A673 (cell line): ENCODE data around the gene MYO1E. TPM values are rescaled to one million over a fixed set of nuclear protein-coding genes. Genes with fewer than 3 reads are reported as not detected.

ENCODE experiments used
- BruUV-seq: library from RNA; stranded (reverse); fragments of 400-500 nt; replicated peaks from 2 replicates; lab custom pipeline; 2021; lab: Mats Ljungman, UMichigan
- CTCF ChIA-PET: fragments of 300-600 bp; sonication (Branson Sonifier 250); formaldehyde crosslinking; loops from one replicate; lab custom pipeline; 2022; ENCODE audit warnings: antibody characterized with exemption; lab: Charles Lee
- POLR2A ChIA-PET: fragments of 300-600 bp; sonication (Branson Sonifier 250); formaldehyde crosslinking; loops from one replicate; lab custom pipeline; 2022; ENCODE audit warnings: antibody characterized with exemption; ENCODE audit not compliant: low non-redundant PET; lab: Charles Lee
- DNase-seq: peaks from one replicate; pipeline ENCODE4 v3.0.0-alpha.2; 2015; ENCODE audit warnings: low spot score
- H3K27ac ChIP-seq: fragments of 200-600 bp; sonication (generic); 2 replicates; pipeline ENCODE4 v1.5.1; 2016; ENCODE audit warnings: mixed run types, low read depth, mild to moderate bottlenecking, mixed read lengths, antibody characterized with exemption, low read length; ENCODE audit not compliant: poor library complexity, severe bottlenecking
- H3K27me3 ChIP-seq: fragments of 200-600 bp; sonication (generic); replicated peaks from 2 replicates; pipeline ENCODE4 v1.6.1; 2017; ENCODE audit warnings: mixed run types, low read depth, mild to moderate bottlenecking, mixed read lengths, antibody characterized with exemption, low read length; ENCODE audit not compliant: insufficient read depth, poor library complexity
- H3K36me3 ChIP-seq: fragments of 200-600 bp; sonication (generic); 2 replicates; pipeline ENCODE4 v1.6.1; 2016; ENCODE audit warnings: mixed run types, mild to moderate bottlenecking, mixed read lengths, antibody characterized with exemption, low read length; ENCODE audit not compliant: insufficient read depth, poor library complexity, severe bottlenecking
- H3K4me1 ChIP-seq: fragments of 200-600 bp; sonication (generic); 2 replicates; pipeline ENCODE4 v1.6.1; 2017; ENCODE audit warnings: mixed run types, mild to moderate bottlenecking, mixed read lengths, antibody characterized with exemption, low read length; ENCODE audit not compliant: insufficient read depth, poor library complexity, severe bottlenecking
- H3K4me3 ChIP-seq: fragments of 200-600 bp; sonication (generic); 2 replicates; pipeline ENCODE4 v1.5.1; 2016; ENCODE audit warnings: low read depth, mixed run types, mild to moderate bottlenecking, mixed read lengths, low read length; ENCODE audit not compliant: poor library complexity, severe bottlenecking
- H3K9me3 ChIP-seq: fragments of 200-600 bp; sonication (generic); 2 replicates; pipeline ENCODE4 v1.6.1; 2016; ENCODE audit warnings: mixed run types, low read depth, mild to moderate bottlenecking, mixed read lengths, antibody characterized with exemption, low read length; ENCODE audit not compliant: poor library complexity, severe bottlenecking
- CTCF ChIP-seq: fragments of 300-800, 200-600 bp; sonication (generic); conservative IDR thresholded peaks from 2 replicates; pipeline ENCODE4 v1.5.1; 2017; ENCODE audit warnings: low read depth, mild to moderate bottlenecking, antibody characterized with exemption, low read length, moderate library complexity, mixed read lengths
- EZH2 ChIP-seq: fragments of 200-600 bp; sonication (generic); IDR thresholded peaks from 2 replicates; pipeline ENCODE4 v1.6.1; 2017; ENCODE audit warnings: borderline replicate concordance, low read depth, mild to moderate bottlenecking, mixed read lengths, antibody characterized with exemption, low read length; ENCODE audit not compliant: poor library complexity, severe bottlenecking
- intact Hi-C: fragments of 100-400 bp; cut with micrococcal nuclease; formaldehyde crosslinking; loops from one replicate; pipeline ENCODE4 v1.10.0; 2022; ENCODE audit not compliant: unreplicated experiment
- total RNA-seq: library from RNA; stranded (reverse); gene quantifications from 2 replicates; pipeline ENCODE4 v1.2.3, GENCODE V29; 2021

The MYO1E gene
- total RNA-seq, 1 experiment from 2014 or later = 7.9 TPM

- intact Hi-C loops = no loop called here
- Histone ChIP-seq H3K27ac (no peak overlapping the region), H3K36me3 (no peaks in the 10 kb centered on the region), H3K9me3 (no peaks in the 10 kb centered on the region), H3K4me3 (no peak overlapping the region), H3K27me3 (no peaks in the 10 kb centered on the region), H3K4me1 (no peaks in the 10 kb centered on the region)
- DNase-seq = no peak
- ChIA-PET CTCF (no interaction called here), POLR2A (no interaction called here)
- no TSS peak for BruUV-seq
- no peak for TF ChIP-seq EZH2
- TF ChIP-seq CTCF = no peak
These were observed 145.7 kb downstream of the MYO1E start for GRCh38 chr15:59227021-59227420.

- CTCF ChIA-PET = no interaction called here
- H3K27ac ChIP-seq = no peak overlapping the region
These were observed 148.2 kb downstream of the MYO1E start for GRCh38 chr15:59224474-59224873.

GRCh38 chr15:59223736-59224135 is 148.9 kb downstream of the MYO1E start:
- Histone ChIP-seq H3K36me3 (no peaks in the 10 kb centered on the region), H3K9me3 (no peaks in the 10 kb centered on the region), H3K4me3 (no peak overlapping the region), H3K27ac (no peak overlapping the region), H3K27me3 (no peaks in the 10 kb centered on the region), H3K4me1 (no peaks in the 10 kb centered on the region)
- no peak for DNase-seq
- POLR2A ChIA-PET = interaction anchor here (0.7 kb wide), 1 partner anchor 9 kb away, joined by 4 read pairs; no protein-coding TSS in a partner anchor
- CTCF ChIA-PET = no interaction called here
- no TSS peak for BruUV-seq
- TF ChIP-seq EZH2 (no peak), CTCF (no peak)
- intact Hi-C loops = no loop called here

More at GRCh38 chr15:59224474-59224873, 148.2 kb downstream of the MYO1E start:
- Histone ChIP-seq H3K4me1 (no peaks in the 10 kb centered on the region), H3K27me3 (no peaks in the 10 kb centered on the region), H3K4me3 (no peak overlapping the region), H3K9me3 (no peaks in the 10 kb centered on the region), H3K36me3 (no peaks in the 10 kb centered on the region)
- intact Hi-C loops = no loop called here
- no peak for DNase-seq
- no TSS peak for BruUV-seq
- POLR2A ChIA-PET = no interaction called here
- TF ChIP-seq CTCF (no peak), EZH2 (no peak)
